Stromal cell of bone marrow (primary cell): ENCODE results near the gene MIA3.
"Not testable (repeated sequence)": the region's sequence is repeated elsewhere in the genome, so short reads cannot be mapped to it uniquely, and the experiment has no call there.

ENCODE experiments used
- DNase-seq: peaks from one replicate; pipeline ENCODE4 v3.0.0-alpha.2; 2012; ENCODE audit warnings: low read depth

The MIA3 gene

GRCh38 chr1:222669107-222669506 is 51.2 kb downstream of the MIA3 start:
- not testable (repeated sequence) for DNase-seq

- DNase-seq = no peak
Observed at GRCh38 chr1:222670110-222670509, 52.2 kb downstream of the MIA3 start.

- no peak for DNase-seq
Observed at GRCh38 chr1:222680080-222680479, 62.2 kb downstream of the MIA3 start.

GRCh38 chr1:222691016-222691415 is 73.1 kb downstream of the MIA3 start:
- DNase-seq = no peak

GRCh38 chr1:222694927-222695326 is 77.0 kb downstream of the MIA3 start:
- DNase-seq = no peak

GRCh38 chr1:222696741-222697140 is 78.8 kb downstream of the MIA3 start:
- DNase-seq = no peak

GRCh38 chr1:222697203-222697602 is 79.3 kb downstream of the MIA3 start:
- no peak for DNase-seq

- peak; percentile 70 for DNase-seq
Observed at GRCh38 chr1:222697826-222698225, 79.9 kb downstream of the MIA3 start.

GRCh38 chr1:222702210-222702609 is 84.3 kb downstream of the MIA3 start:
- no peak for DNase-seq

GRCh38 chr1:222704260-222704659 is 86.4 kb downstream of the MIA3 start:
- no peak for DNase-seq

GRCh38 chr1:222706815-222707214 is 88.9 kb downstream of the MIA3 start:
- no peak for DNase-seq

- no peak for DNase-seq
Observed at GRCh38 chr1:222709700-222710153, 91.8 kb downstream of the MIA3 start.

GRCh38 chr1:222711319-222712252 is 93.7 kb downstream of the MIA3 start:
- DNase-seq = peak; percentile 25

GRCh38 chr1:222712253-222713090 is 94.6 kb downstream of the MIA3 start, which contains the start of the genes AIDA and BROX:
TSS of gene AIDA (minus strand) at chr1:222712491. CDS start at chr1:222712317, 174 bp downstream.
TSS of gene BROX (plus strand) at chr1:222712564. CDS start at chr1:222715700, 3,136 bp downstream.
- DNase-seq = peak; percentile 79

- DNase-seq = peak; percentile 94
Observed at GRCh38 chr1:222713091-222713961, 95.4 kb downstream of the MIA3 start.

- no peak for DNase-seq
Observed at GRCh38 chr1:222716393-222716792, 98.5 kb downstream of the MIA3 start.
